K562 (cell line): ENCODE measurements around the gene STIM1. TPM values are rescaled to one million over a fixed set of nuclear protein-coding genes. Genes with fewer than 3 reads are reported as not detected.
A peak's percentile ranks its signal among the peaks of the same experiment; 100 is the strongest.

Experiments used
- CREBBP ChIP-seq: IDR thresholded peaks from one replicate; pipeline ENCODE4 v1.6.1; 2012; ENCODE audit warnings: low read depth, mild to moderate bottlenecking, control low read depth, inconsistent platforms, low read length
- E2F8 ChIP-seq: fragments of 450-650 bp; IDR thresholded peaks from 2 replicates; pipeline ENCODE4 v1.7.1; 2018; ENCODE audit warnings: mild to moderate bottlenecking, low read depth; ENCODE audit not compliant: partially characterized antibody
- ETS2 ChIP-seq: IDR thresholded peaks from 2 replicates; pipeline ENCODE4 v1.6.1; 2016; ENCODE audit warnings: borderline replicate concordance, missing genetic modification characterization, mild to moderate bottlenecking, moderate library complexity, missing compliant biosample characterization; ENCODE audit not compliant: poor library complexity, severe bottlenecking
- JUN ChIP-seq, 2 experiments: sonication (generic) in 1 of 2; formaldehyde crosslinking in 1 of 2; IDR thresholded peaks; 2 replicates each; pipeline versions ENCODE4 v1.6.1 to v1.8.0; 2012 to 2022; ENCODE audit warnings: borderline replicate concordance in 2 of 2, mild to moderate bottlenecking in 2 of 2, improper control_type of control experiment in 1 of 2, low read depth in 1 of 2, low read length in 1 of 2, missing genetic modification reagents in 1 of 2
- KLF10 ChIP-seq: fragments of 250-450 bp; sonication (Bioruptor Pico); IDR thresholded peaks from 2 replicates; pipeline ENCODE4 v1.6.1; 2021; ENCODE audit warnings: matching md5 sums
- MYC ChIP-seq, 2 experiments: fragments of 250-450 bp in 1 of 2; sonication (Bioruptor Pico) in 1 of 2; IDR thresholded peaks; 2 replicates each; pipeline versions ENCODE4 v1.5.1 to v1.6.1; 2012 to 2021; ENCODE audit warnings: low read depth in 2 of 2, borderline replicate concordance in 1 of 2, improper control_type of control experiment in 1 of 2, low read length in 1 of 2, mild to moderate bottlenecking in 1 of 2, moderate library complexity in 1 of 2
- NCOA1 ChIP-seq: fragments of 450-650 bp; IDR thresholded peaks from 2 replicates; pipeline ENCODE4 v1.6.1; 2016; ENCODE audit warnings: low read depth
- NKRF ChIP-seq: fragments of 450-650 bp; IDR thresholded peaks from 2 replicates; pipeline ENCODE4 v1.6.1; 2016; ENCODE audit warnings: borderline replicate concordance
- NR2C2 ChIP-seq, 2 experiments: fragments of 200-800 bp in 1 of 2; sonication (Bioruptor generic) in 1 of 2; sonication (generic) in 1 of 2; formaldehyde crosslinking in 1 of 2; IDR thresholded peaks; 2 replicates each; pipeline versions ENCODE4 v1.6.1 to v1.8.0; 2016 to 2022; ENCODE audit warnings: mild to moderate bottlenecking in 1 of 2, missing compliant biosample characterization in 1 of 2, missing genetic modification characterization in 1 of 2, missing genetic modification reagents in 1 of 2
- RAD51 ChIP-seq: fragments of 450-650 bp; IDR thresholded peaks from 2 replicates; pipeline ENCODE4 v1.7.1; 2016; ENCODE audit warnings: low read depth, mild to moderate bottlenecking, borderline replicate concordance
- RBM14 ChIP-seq: fragments of 200-400 bp; formaldehyde crosslinking; IDR thresholded peaks from 2 replicates; pipeline ENCODE4 v1.6.1; 2018; ENCODE audit warnings: low read depth, mild to moderate bottlenecking, low read length, moderate library complexity, borderline replicate concordance; ENCODE audit not compliant: insufficient read depth
- RCOR1 ChIP-seq, 2 experiments: IDR thresholded peaks; 2 replicates each; pipeline ENCODE4 v1.6.1; 2012; ENCODE audit warnings: low read depth in 2 of 2, low read length in 2 of 2, borderline replicate concordance in 1 of 2, improper control_type of control experiment in 1 of 2
- STAG1 ChIP-seq: sonication (generic); formaldehyde crosslinking; IDR thresholded peaks from 2 replicates; pipeline ENCODE4 v1.5.0; 2020; ENCODE audit warnings: missing genetic modification reagents, borderline replicate concordance
- TAF15 ChIP-seq: fragments of 200-400 bp; formaldehyde crosslinking; IDR thresholded peaks from 2 replicates; pipeline ENCODE4 v1.6.1; 2017; ENCODE audit warnings: mild to moderate bottlenecking, low read depth, low read length, moderate library complexity
- VEZF1 ChIP-seq: fragments of 200-800 bp; sonication (Bioruptor generic); IDR thresholded peaks from 2 replicates; pipeline ENCODE4 v1.6.1; 2017; ENCODE audit warnings: missing genetic modification characterization, missing compliant biosample characterization
- ZNF384 ChIP-seq: IDR thresholded peaks from 2 replicates; pipeline ENCODE4 v1.6.1; 2012; ENCODE audit warnings: low read depth, low read length, improper control_type of control experiment
- ZNF75A ChIP-seq: fragments of 450-650 bp; formaldehyde crosslinking; IDR thresholded peaks from 2 replicates; pipeline ENCODE4 v1.4.0; 2020; ENCODE audit warnings: mild to moderate bottlenecking
- ZNF778 ChIP-seq: fragments of 450-650 bp; formaldehyde crosslinking; IDR thresholded peaks from 2 replicates; pipeline ENCODE4 v1.4.0; 2020; ENCODE audit warnings: mild to moderate bottlenecking, moderate library complexity
- polyA plus RNA-seq, 8 experiments: library from polyadenylated mRNA; depleted of rRNA in 4 of 8; stranded (reverse) in 5 of 8; unstranded in 3 of 8; fragments of >200 nt; fragmentation: Nextera tagmentation in 2 of 8; fragmentation: Illumina TruSeq in 1 of 8; extraction: Ambion mirVana in 2 of 8; extraction: Trizol in 1 of 8; gene quantifications; 2 replicates each; pipeline versions ENCODE4 v1.2.1 to v1.2.3, GENCODE V29; 2011 to 2014; ENCODE audit warnings: inconsistent platforms in 1 of 8, missing spikeins in 1 of 8
- total RNA-seq, 7 experiments: library from RNA; depleted of rRNA in 6 of 7; stranded (reverse); fragments of >200 nt in 6 of 7; fragmentation: Illumina TruSeq in 2 of 7; extraction: Trizol in 2 of 7; gene quantifications; 2 replicates each; pipeline versions ENCODE4 v1.2.1 to v1.2.3, GENCODE V29; 2011 to 2021; ENCODE audit warnings: low replicate concordance in 1 of 7

Gene STIM1
- total and polyA plus RNA-seq, 9 of the 15 experiments (the other 6 are each of a cell fraction or from before 2014, with no cell fraction given), result 7.7 to 50.5 (median 22.5) TPM

GRCh38 chr11:3920148-3920852 lies 64.8 kb downstream of the STIM1 start (continued):
- TF ChIP-seq RCOR1 (IDR thresholded peaks at IDR 0.05; ENCODE audit: borderline replicate concordance in 1 of 2, low read depth in 2 of 2, low read length in 2 of 2) (peak in 1 of 2 experiments; percentile 97; a peak in 2 of 4 replicates), STAG1 (CRISPR knock-in tag) (no peak), TAF15 (no peak), NR2C2 (CRISPR knock-in tag; IDR thresholded peaks at IDR 0.05) (no peak), NR2C2 (tag; IDR thresholded peaks at IDR 0.05) (peak; percentile 46; the same call in 1 of the 2 replicates), RBM14 (no peak), ZNF384 (0 out of 2 replicates have a peak, but pooled peaks have one; percentile 20), MYC (IDR thresholded peaks at IDR 0.05; ENCODE audit: low read depth, low read length) (peak; percentile 38; the same call in 1 of the 2 replicates), MYC (CRISPR knock-in tag; IDR thresholded peaks at IDR 0.05; ENCODE audit: borderline replicate concordance, low read depth) (no peak), KLF10 (CRISPR knock-in tag) (no peak), RAD51 (0 out of 2 replicates have a peak, but pooled peaks have one; percentile 29), ZNF75A (CRISPR knock-in tag) (no peak), ETS2 (no peak), CREBBP (no peak), JUN (IDR thresholded peaks at IDR 0.05; ENCODE audit: borderline replicate concordance, low read depth, low read length) (peak; percentile 96), JUN (CRISPR knock-in tag; IDR thresholded peaks at IDR 0.05; ENCODE audit: borderline replicate concordance) (no peak), NKRF (no peak), NCOA1 (peak; percentile 40; the same call in 1 of the 2 replicates), E2F8 (peak; percentile 31), VEZF1 (CRISPR knock-in tag) (peak; percentile 79), ZNF778 (CRISPR knock-in tag) (no peak)
